ENCODE results near the gene KLHDC7B.

The KLHDC7B gene

GRCh38 chr22:50548040-50548920 lies 2.6 kb downstream of the KLHDC7B start:
- DNase-seq, result no peak

- no peak for DNase-seq
Measured at GRCh38 chr22:50548921-50549790, 3.5 kb downstream of the KLHDC7B start.

GRCh38 chr22:50550395-50550794 lies 4.7 kb downstream of the KLHDC7B start:
- DNase-seq, result no peak

- DNase-seq, result no peak
Measured at GRCh38 chr22:50551160-50551752, 5.6 kb downstream of the KLHDC7B start.

- DNase-seq, result no peak
Measured at GRCh38 chr22:50553310-50553709, 7.6 kb downstream of the KLHDC7B start.

- no peak for DNase-seq
Measured at GRCh38 chr22:50556703-50557102, 11.0 kb downstream of the KLHDC7B start.

- no peak for DNase-seq
Measured at GRCh38 chr22:50560034-50560433, 14.3 kb downstream of the KLHDC7B start.

GRCh38 chr22:50561401-50562358 lies 16.0 kb downstream of the KLHDC7B start:
- DNase-seq, result no peak

GRCh38 chr22:50562523-50563412 lies 17.1 kb downstream of the KLHDC7B start, which contains the start of gene SYCE3:
Gene SYCE3 (minus strand): TSS chr22:50562919. CDS start chr22:50556405, 6,514 bp downstream.
- DNase-seq, result peak; percentile 96 to 97

- peak in 1 of 2 donors; percentile 23 for DNase-seq
Measured at GRCh38 chr22:50563413-50564160, 17.9 kb downstream of the KLHDC7B start.

- DNase-seq, result no peak
Measured at GRCh38 chr22:50564289-50564688, 18.6 kb downstream of the KLHDC7B start.

- no peak for DNase-seq
Measured at GRCh38 chr22:50567721-50568252, 22.1 kb downstream of the KLHDC7B start.

- no peak for DNase-seq
Measured at GRCh38 chr22:50568626-50569025, 22.9 kb downstream of the KLHDC7B start.

- no peak for DNase-seq
Measured at GRCh38 chr22:50569041-50569459, 23.4 kb downstream of the KLHDC7B start.

- DNase-seq, result no peak
Measured at GRCh38 chr22:50569896-50570535, 24.3 kb downstream of the KLHDC7B start.

- no peak for DNase-seq
Measured at GRCh38 chr22:50570861-50571260, 25.2 kb downstream of the KLHDC7B start.

GRCh38 chr22:50571264-50572175 lies 25.8 kb downstream of the KLHDC7B start:
- no peak for DNase-seq

GRCh38 chr22:50572965-50573364 lies 27.3 kb downstream of the KLHDC7B start:
- no peak for DNase-seq
